Kidney epithelial cell (primary cell): ENCODE measurements around the gene CELF5. TPM values are rescaled to one million over a fixed set of nuclear protein-coding genes. Genes with fewer than 3 reads are reported as not detected.

Experiments
- DNase-seq: peaks from one replicate; pipeline ENCODE4 v3.0.0-alpha.2; 2010; ENCODE audit warnings: low read depth
- H3K27me3 ChIP-seq: 2 replicates; pipeline ENCODE4 v1.6.0; 2011; ENCODE audit warnings: low read length; ENCODE audit not compliant: control insufficient read depth, insufficient read depth
- H3K36me3 ChIP-seq: 2 replicates; pipeline ENCODE4 v1.5.1; 2011; ENCODE audit warnings: low read length; ENCODE audit not compliant: control insufficient read depth, insufficient read depth
- H3K4me3 ChIP-seq: 2 replicates; pipeline ENCODE4 v1.5.1; 2011; ENCODE audit warnings: low read depth, mild to moderate bottlenecking, control low read depth, low read length
- CTCF ChIP-seq: IDR thresholded peaks from 2 replicates; pipeline ENCODE4 v1.5.1; 2011; ENCODE audit warnings: mild to moderate bottlenecking, moderate library complexity, low read length, control low read depth, inconsistent platforms; ENCODE audit not compliant: insufficient read depth, poor library complexity, severe bottlenecking
- total RNA-seq: library from RNA; depleted of rRNA; stranded (reverse); fragments of >200 nt; gene quantifications from 2 replicates; pipeline ENCODE4 v1.2.3, GENCODE V29; 2015

The CELF5 gene
- total RNA-seq, 1 donor from 2014 or later: 0.17 TPM

- no peak for DNase-seq
- no peak for TF ChIP-seq CTCF
- no peak overlapping the region for H3K4me3 ChIP-seq
- H3K36me3 ChIP-seq: no peaks in the 10 kb centered on the region
- H3K27me3 ChIP-seq: peaks cover 19% of the 10 kb centered on the region
Observed at GRCh38 chr19:3292958-3293529, 68.6 kb downstream of the CELF5 start.

GRCh38 chr19:3293560-3293959, 69.1 kb downstream of the CELF5 start:
- peaks cover 19% of the 10 kb centered on the region for H3K27me3 ChIP-seq
- no peaks in the 10 kb centered on the region for H3K36me3 ChIP-seq
- DNase-seq: no peak
- no peak overlapping the region for H3K4me3 ChIP-seq
- no peak for TF ChIP-seq CTCF

- TF ChIP-seq CTCF: no peak
- Histone ChIP-seq H3K27me3 (peaks cover 19% of the 10 kb centered on the region), H3K36me3 (no peaks in the 10 kb centered on the region), H3K4me3 (no peak overlapping the region)
- no peak for DNase-seq
Observed at GRCh38 chr19:3294080-3294850, 69.8 kb downstream of the CELF5 start.

- no peak for TF ChIP-seq CTCF
- Histone ChIP-seq H3K4me3 (no peak overlapping the region), H3K27me3 (peaks cover 12% of the 10 kb centered on the region), H3K36me3 (no peaks in the 10 kb centered on the region)
- no peak for DNase-seq
Observed at GRCh38 chr19:3295581-3295980, 71.1 kb downstream of the CELF5 start.

- no peak overlapping the region for H3K4me3 ChIP-seq
- H3K27me3 ChIP-seq: peaks cover 11% of the 10 kb centered on the region
- DNase-seq: no peak
- TF ChIP-seq CTCF: no peak
- no peaks in the 10 kb centered on the region for H3K36me3 ChIP-seq
Observed at GRCh38 chr19:3296034-3296433, 71.6 kb downstream of the CELF5 start.
